Ramos (cell line): ENCODE data around the gene MPPE1.

Source experiments
- in situ Hi-C: fragments of 300-500 bp; cut with MboI; formaldehyde crosslinking; loops from one replicate; pipeline ENCODE4 v1.14.3; 2022; ENCODE audit warnings: low sequenced_read_pairs; ENCODE audit not compliant: unreplicated experiment

MPPE1 gene

GRCh38 chr18:11908182-11909060, at the start of gene MPPE1:
Gene MPPE1, minus strand, starts transcription at chr18:11908317. Its CDS starts 11,053 bp downstream, at chr18:11897264.
- in situ Hi-C loops = loop anchor here (10.0 kb wide), 1 partner anchor 64 kb away; no protein-coding TSS in a partner anchor

- in situ Hi-C loops = no loop called here
These were observed 49.5 kb upstream of the MPPE1 start for GRCh38 chr18:11957636-11958035.

- in situ Hi-C loops = no loop called here
These were observed 48.5 kb upstream of the MPPE1 start for GRCh38 chr18:11956371-11957308.

GRCh38 chr18:11955239-11956029, 47.3 kb upstream of the MPPE1 start:
- in situ Hi-C loops = no loop called here

GRCh38 chr18:11953113-11953512, 45.0 kb upstream of the MPPE1 start:
- in situ Hi-C loops = no loop called here

GRCh38 chr18:11951390-11951851, 43.3 kb upstream of the MPPE1 start:
- in situ Hi-C loops = no loop called here

GRCh38 chr18:11950824-11951223, 42.7 kb upstream of the MPPE1 start:
- in situ Hi-C loops = no loop called here

GRCh38 chr18:11948852-11949523, 40.9 kb upstream of the MPPE1 start:
- in situ Hi-C loops = loop anchor here (25.0 kb wide), 1 partner anchor 288 kb away; no protein-coding TSS in a partner anchor

- in situ Hi-C loops = loop anchor here (25.0 kb wide), 1 partner anchor 290 kb away; no protein-coding TSS in a partner anchor
These were observed 39.4 kb upstream of the MPPE1 start for GRCh38 chr18:11947214-11948191.

GRCh38 chr18:11946756-11947155, 38.6 kb upstream of the MPPE1 start:
- in situ Hi-C loops = loop anchor here (25.0 kb wide), 1 partner anchor 291 kb away; no protein-coding TSS in a partner anchor

- in situ Hi-C loops = loop anchor here (25.0 kb wide), 1 partner anchor 291 kb away; no protein-coding TSS in a partner anchor
These were observed 37.9 kb upstream of the MPPE1 start for GRCh38 chr18:11945834-11946659.

GRCh38 chr18:11944786-11945185, 36.7 kb upstream of the MPPE1 start:
- in situ Hi-C loops = loop anchor here (25.0 kb wide), 1 partner anchor 293 kb away; no protein-coding TSS in a partner anchor

GRCh38 chr18:11944252-11944651, 36.1 kb upstream of the MPPE1 start:
- in situ Hi-C loops = loop anchor here (25.0 kb wide), 1 partner anchor 293 kb away; no protein-coding TSS in a partner anchor

GRCh38 chr18:11943551-11943950, 35.4 kb upstream of the MPPE1 start:
- in situ Hi-C loops = loop anchor here (25.0 kb wide), 1 partner anchor 294 kb away; no protein-coding TSS in a partner anchor

GRCh38 chr18:11940956-11941355, 32.8 kb upstream of the MPPE1 start:
- in situ Hi-C loops = loop anchor here (25.0 kb wide), 1 partner anchor 296 kb away; no protein-coding TSS in a partner anchor

GRCh38 chr18:11937874-11938478, 29.9 kb upstream of the MPPE1 start:
- in situ Hi-C loops = loop anchor here (25.0 kb wide), 1 partner anchor 299 kb away; no protein-coding TSS in a partner anchor
